ENCODE results near the gene FDXR. TPM values are rescaled to one million over a fixed set of nuclear protein-coding genes. Genes with fewer than 3 reads are reported as not detected.
"Not testable (repeated sequence)": the region's sequence is repeated elsewhere in the genome, so short reads cannot be mapped to it uniquely, and the experiment has no call there.

Gene FDXR
- total and polyA plus RNA-seq, 12 donors, result 2.4 to 6.3 (median 3.9) TPM

- ATAC-seq (peak; percentile 94 to 98 (median 96)), DNase-seq (peak; percentile 99 to 100)
- peaks cover 14 to 37% (median 25%) of the 10 kb centered on the region in 9 donors for H3K4me1 ChIP-seq
- no peaks in the 10 kb centered on the region for H3K27me3 ChIP-seq
- intact Hi-C loops (cut with DNase I), result no loop called here
- no peaks in the 10 kb centered on the region for H3K36me3 ChIP-seq
- peak overlapping the region; percentile 21 to 96 (median 88) for H3K27ac ChIP-seq
- H3K9me3 ChIP-seq, result no peaks in the 10 kb centered on the region
- 0% methylated on average over 55 of the region's 55 CpGs for WGBS, 2 donors
- TF ChIP-seq, protein P1, sequence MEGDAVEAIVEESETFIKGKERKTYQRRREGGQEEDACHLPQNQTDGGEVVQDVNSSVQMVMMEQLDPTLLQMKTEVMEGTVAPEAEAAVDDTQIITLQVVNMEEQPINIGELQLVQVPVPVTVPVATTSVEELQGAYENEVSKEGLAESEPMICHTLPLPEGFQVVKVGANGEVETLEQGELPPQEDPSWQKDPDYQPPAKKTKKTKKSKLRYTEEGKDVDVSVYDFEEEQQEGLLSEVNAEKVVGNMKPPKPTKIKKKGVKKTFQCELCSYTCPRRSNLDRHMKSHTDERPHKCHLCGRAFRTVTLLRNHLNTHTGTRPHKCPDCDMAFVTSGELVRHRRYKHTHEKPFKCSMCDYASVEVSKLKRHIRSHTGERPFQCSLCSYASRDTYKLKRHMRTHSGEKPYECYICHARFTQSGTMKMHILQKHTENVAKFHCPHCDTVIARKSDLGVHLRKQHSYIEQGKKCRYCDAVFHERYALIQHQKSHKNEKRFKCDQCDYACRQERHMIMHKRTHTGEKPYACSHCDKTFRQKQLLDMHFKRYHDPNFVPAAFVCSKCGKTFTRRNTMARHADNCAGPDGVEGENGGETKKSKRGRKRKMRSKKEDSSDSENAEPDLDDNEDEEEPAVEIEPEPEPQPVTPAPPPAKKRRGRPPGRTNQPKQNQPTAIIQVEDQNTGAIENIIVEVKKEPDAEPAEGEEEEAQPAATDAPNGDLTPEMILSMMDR (IDR thresholded peaks at IDR 0.05), result no peak
- peak overlapping the region in 9 of 10 donors; percentile 47 to 78 (median 70) for H3K4me3 ChIP-seq
These were observed 461 bp upstream of the FDXR start for GRCh38 chr17:74873037-74873873.

DNA sequence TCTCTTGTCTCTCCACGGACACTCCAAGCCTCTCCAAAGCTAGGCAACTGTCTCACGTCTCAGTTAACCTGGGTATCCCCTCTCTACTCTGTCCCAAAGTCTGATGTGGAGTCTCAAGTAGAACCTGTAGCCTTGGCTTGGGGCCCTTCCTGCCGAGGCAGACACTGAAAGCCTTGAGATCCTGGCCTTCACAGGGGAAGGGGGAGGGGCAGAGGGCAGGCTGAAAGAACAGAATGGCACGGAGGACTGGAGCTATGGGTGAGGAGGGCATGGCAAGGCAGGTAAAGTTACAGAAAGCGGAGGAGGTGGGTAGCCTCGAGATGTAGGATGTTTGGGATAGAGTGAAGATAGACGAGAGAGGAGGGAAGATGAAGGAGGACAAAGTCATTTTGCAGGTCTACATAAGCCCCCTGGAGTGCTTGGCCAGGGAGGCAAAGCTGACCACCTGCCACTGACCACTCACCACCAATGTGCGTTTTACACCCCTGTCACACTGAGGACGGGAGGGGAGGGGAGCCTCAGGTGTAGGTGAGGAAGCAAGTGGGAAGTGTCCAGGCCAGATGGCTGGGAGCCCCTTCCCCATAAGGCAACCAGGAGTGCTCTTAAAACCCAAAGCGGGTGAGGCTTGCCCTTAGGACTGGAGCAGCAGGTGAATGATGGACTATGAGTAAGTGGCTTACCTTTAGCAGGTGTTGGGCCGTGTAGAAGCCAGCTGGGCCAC is 1.3 kb downstream of the FDXR start:
- DNase-seq (no peak), ATAC-seq (no peak)
- Histone ChIP-seq H3K27me3 (no peaks in the 10 kb centered on the region), H3K9me3 (no peaks in the 10 kb centered on the region), H3K36me3 (no peaks in the 10 kb centered on the region), H3K4me1 (peaks cover 7 to 23% (median 20%) of the 10 kb centered on the region in 9 donors), H3K27ac (no peak overlapping the region), H3K4me3 (peak overlapping the region in 3 of 10 donors; percentile 70 to 77 (median 72))
- TF ChIP-seq, protein P1 (IDR thresholded peaks at IDR 0.05), result no peak
- WGBS, 2 donors, result 78 to 83% methylated on average over 11 of the region's 11 CpGs
- intact Hi-C loops (cut with DNase I), result no loop called here

DNA sequence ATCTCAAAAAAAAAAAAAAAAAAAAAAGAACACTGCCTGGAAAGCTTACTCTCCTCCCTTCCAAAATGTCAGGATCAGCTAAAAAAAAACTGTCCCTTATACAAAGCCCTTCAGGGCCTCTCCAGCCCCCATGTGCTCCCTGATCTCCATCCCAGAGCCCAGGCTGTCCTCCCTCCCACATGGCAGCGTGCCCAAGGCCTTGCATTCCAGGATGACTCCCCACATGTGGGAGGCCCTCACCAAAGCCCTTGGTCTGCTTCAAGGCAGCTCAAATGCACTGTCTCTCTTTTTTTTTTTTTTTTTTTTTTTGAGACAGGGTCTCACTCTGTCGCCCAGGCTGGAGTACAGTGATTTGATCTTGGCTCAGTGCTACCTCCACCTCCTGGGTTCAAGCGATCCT is 2.3 kb downstream of the FDXR start:
- Histone ChIP-seq H3K4me1 (peaks cover 7 to 23% (median 20%) of the 10 kb centered on the region in 9 donors), H3K27ac (no peak overlapping the region), H3K36me3 (no peaks in the 10 kb centered on the region), H3K4me3 (no peak overlapping the region), H3K27me3 (no peaks in the 10 kb centered on the region), H3K9me3 (no peaks in the 10 kb centered on the region)
- intact Hi-C loops (cut with DNase I), result no loop called here
- TF ChIP-seq, protein P1 (IDR thresholded peaks at IDR 0.05), result no peak
- ATAC-seq, result no peak
- no peak for DNase-seq
- 77 to 90% methylated on average over 3 of the region's 3 CpGs for WGBS, 2 donors

DNA sequence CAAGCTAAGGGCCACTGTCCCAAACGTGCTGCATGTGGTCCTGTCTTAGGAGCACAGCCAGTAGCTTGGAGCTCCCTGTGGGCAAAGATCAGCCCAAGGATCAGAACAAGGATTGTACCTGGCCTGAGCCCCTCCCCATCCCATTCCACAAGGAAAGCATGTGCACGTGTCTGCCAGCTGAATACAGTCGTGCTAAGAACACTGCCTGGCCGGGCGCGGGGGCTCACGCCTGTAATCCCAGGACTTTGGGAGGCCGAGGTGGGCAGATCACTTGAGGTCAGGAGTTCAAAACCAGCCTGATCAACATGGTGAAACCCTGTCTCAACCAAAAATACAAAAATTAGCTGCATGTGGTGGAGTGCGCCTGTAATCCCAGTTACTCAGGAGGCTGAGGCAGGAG is 2.8 kb downstream of the FDXR start:
- intact Hi-C loops (cut with DNase I); ATAC-seq: not testable (repeated sequence)

More for the DNA sequence above, 2.8 kb downstream of the FDXR start:
- not testable (repeated sequence) for H3K4me3 ChIP-seq, H3K27me3 ChIP-seq, H3K36me3 ChIP-seq, DNase-seq, H3K9me3 ChIP-seq, H3K27ac ChIP-seq
- WGBS, 2 donors, result 90 to 95% methylated on average over 9 of the region's 9 CpGs
- H3K4me1 ChIP-seq, result peaks cover 7 to 23% (median 20%) of the 10 kb centered on the region in 9 donors
